ENCODE results near the gene PTPN3.

DNA sequence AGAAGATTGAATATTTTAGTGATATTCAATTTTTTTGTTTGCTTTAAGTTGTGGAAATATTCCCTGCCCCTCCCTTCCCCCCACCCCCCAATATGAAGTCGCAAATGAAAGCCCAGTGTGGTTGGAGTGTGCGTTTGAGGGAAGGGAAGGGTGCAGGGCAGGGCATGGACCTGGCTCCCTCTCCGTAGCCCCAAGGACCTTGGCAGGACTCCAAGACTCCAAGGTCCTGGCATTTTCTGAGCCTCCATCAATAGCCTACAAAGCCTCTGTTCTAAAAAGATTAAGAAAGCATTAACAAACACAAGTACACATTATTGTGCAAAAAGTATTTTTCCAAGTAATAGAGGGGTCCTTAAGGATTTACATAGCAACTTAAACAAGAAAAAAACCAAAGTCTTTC lies 38.8 kb upstream of the PTPN3 start:
- TF ChIP-seq, protein P1, sequence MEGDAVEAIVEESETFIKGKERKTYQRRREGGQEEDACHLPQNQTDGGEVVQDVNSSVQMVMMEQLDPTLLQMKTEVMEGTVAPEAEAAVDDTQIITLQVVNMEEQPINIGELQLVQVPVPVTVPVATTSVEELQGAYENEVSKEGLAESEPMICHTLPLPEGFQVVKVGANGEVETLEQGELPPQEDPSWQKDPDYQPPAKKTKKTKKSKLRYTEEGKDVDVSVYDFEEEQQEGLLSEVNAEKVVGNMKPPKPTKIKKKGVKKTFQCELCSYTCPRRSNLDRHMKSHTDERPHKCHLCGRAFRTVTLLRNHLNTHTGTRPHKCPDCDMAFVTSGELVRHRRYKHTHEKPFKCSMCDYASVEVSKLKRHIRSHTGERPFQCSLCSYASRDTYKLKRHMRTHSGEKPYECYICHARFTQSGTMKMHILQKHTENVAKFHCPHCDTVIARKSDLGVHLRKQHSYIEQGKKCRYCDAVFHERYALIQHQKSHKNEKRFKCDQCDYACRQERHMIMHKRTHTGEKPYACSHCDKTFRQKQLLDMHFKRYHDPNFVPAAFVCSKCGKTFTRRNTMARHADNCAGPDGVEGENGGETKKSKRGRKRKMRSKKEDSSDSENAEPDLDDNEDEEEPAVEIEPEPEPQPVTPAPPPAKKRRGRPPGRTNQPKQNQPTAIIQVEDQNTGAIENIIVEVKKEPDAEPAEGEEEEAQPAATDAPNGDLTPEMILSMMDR (optimal IDR thresholded peaks at IDR 0.05 in 1 of 3, IDR thresholded peaks at IDR 0.05 in 1 of 3, conservative IDR thresholded peaks at IDR 0.05 in 1 of 3; ENCODE audit: extremely low read depth in 1 of 3, insufficient read depth in 2 of 3, low read length in 3 of 3) = no peak
- TF ChIP-seq EZH2 (IDR thresholded peaks at IDR 0.05; ENCODE audit: low read length) = no peak
